Measurements from ENCODE around the gene MS4A1. TPM values are rescaled to one million over a fixed set of nuclear protein-coding genes. Genes with fewer than 3 reads are reported as not detected.
A peak's percentile ranks its signal among the peaks of the same experiment; 100 is the strongest.
"Not testable (repeated sequence)": the region's sequence is repeated elsewhere in the genome, so short reads cannot be mapped to it uniquely, and the experiment has no call there.

The MS4A1 gene
- total and polyA plus RNA-seq, 4 experiments from 2014 or later: 1.0 to 10.2 (median 5.2) TPM

DNA sequence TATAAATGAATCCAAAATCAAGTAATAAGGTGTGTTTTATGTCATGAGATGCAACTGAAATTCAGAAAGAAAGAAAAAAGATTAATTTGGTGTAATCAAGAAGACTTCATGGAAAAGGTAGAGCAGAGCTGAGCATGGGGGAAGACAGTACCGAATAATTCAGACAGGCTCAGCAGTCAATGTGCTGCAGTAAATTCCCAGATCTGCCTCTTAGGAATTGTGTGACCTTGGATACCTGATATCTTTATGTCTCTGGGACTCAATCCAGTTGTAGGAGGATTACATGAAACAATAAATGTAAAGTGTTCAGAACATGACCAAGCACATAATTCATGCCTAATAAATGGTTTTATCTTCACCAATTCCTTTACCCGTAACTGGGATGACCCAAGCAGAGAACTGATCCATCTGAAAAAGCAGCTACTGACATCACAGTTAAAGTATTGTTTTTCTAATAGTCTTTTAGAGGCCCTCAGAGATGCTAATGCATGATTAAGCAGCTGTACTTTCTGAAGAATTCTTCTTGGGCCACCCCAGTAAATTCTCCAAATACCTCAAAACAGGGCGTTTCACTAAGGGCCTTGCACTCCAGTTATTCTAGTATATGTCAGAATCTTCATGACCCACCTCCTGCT lies 44.7 kb downstream of the MS4A1 start:
- H3K36me3 ChIP-seq (ENCODE audit: insufficient read depth, low read length): no peaks in the 10 kb centered on the region
- peaks cover 2 to 10% of the 10 kb centered on the region in 2 donors for H3K27me3 Mint-ChIP-seq
- no peak overlapping the region for H3K27ac ChIP-seq (ENCODE audit: low read depth, low read length)
- no peaks in the 10 kb centered on the region for H3K9me3 ChIP-seq (ENCODE audit: control insufficient read depth in 1 of 2, low read length in 2 of 2)
- H3K36me3 Mint-ChIP-seq: no peaks in the 10 kb centered on the region
- no peak overlapping the region for H3K4me3 Mint-ChIP-seq
- H3K27ac Mint-ChIP-seq: no peak overlapping the region
- CTCF ChIA-PET (ENCODE audit: partially characterized antibody): no interaction called here
- peaks cover 9 to 16% (median 12%) of the 10 kb centered on the region in 4 donors for H3K4me1 Mint-ChIP-seq
- H3K27me3 ChIP-seq (ENCODE audit: insufficient read depth, low read length): no peaks in the 10 kb centered on the region
- H3K4me1 ChIP-seq (ENCODE audit: insufficient read depth, low read length): peaks cover 10% of the 10 kb centered on the region
- no peak overlapping the region for H3K4me3 ChIP-seq (ENCODE audit: low read length in 2 of 2)
- no peak for DNase-seq
- intact Hi-C loops (cut with micrococcal nuclease): no loop called here
- H3K9me3 Mint-ChIP-seq: no peaks in the 10 kb centered on the region
- POLR2A ChIA-PET (ENCODE audit: partially characterized antibody): no interaction called here

DNA sequence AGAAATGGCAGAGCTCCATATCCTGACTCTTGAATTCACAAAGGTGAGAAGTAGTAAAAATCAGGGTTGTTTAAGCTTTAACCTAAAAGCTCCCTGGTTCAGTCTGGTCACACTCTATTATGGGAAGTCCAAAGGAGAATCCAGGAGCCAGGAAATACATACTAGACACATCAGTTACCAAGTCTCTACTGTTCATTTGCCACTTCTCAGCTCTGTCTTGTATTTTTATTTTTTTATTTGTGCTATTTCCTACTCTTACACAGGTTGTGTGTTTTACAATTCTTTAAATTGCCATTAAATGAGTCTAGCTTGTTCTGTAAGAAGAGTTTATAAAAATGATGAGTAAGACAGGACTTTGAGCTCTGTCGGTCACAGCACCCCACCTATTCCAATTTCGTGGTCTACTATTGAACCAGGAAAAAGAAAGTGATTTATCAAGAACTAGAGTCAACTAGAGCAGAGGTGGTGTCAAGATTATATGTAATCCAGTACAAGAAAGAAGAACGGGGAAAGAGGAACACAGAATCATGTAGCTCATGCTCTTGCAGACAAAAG lies 46.7 kb downstream of the MS4A1 start:
- H3K27ac Mint-ChIP-seq: no peak overlapping the region
- peaks cover 9 to 16% (median 12%) of the 10 kb centered on the region in 4 donors for H3K4me1 Mint-ChIP-seq
- CTCF ChIA-PET (ENCODE audit: partially characterized antibody): no interaction called here
- POLR2A ChIA-PET (ENCODE audit: partially characterized antibody): no interaction called here
- no peaks in the 10 kb centered on the region for H3K27me3 ChIP-seq (ENCODE audit: insufficient read depth, low read length)
- H3K4me3 ChIP-seq (ENCODE audit: low read length in 2 of 2): no peak overlapping the region
- no peaks in the 10 kb centered on the region for H3K9me3 Mint-ChIP-seq
- peaks cover 10% of the 10 kb centered on the region for H3K4me1 ChIP-seq (ENCODE audit: insufficient read depth, low read length)
- intact Hi-C loops (cut with micrococcal nuclease): no loop called here
- DNase-seq: no peak
- H3K36me3 Mint-ChIP-seq: no peaks in the 10 kb centered on the region
- no peak overlapping the region for H3K4me3 Mint-ChIP-seq
- peaks cover 0 to 8% of the 10 kb centered on the region in 2 donors for H3K27me3 Mint-ChIP-seq
- H3K36me3 ChIP-seq (ENCODE audit: insufficient read depth, low read length): no peaks in the 10 kb centered on the region
- no peak overlapping the region for H3K27ac ChIP-seq (ENCODE audit: low read depth, low read length)
- H3K9me3 ChIP-seq (ENCODE audit: control insufficient read depth in 1 of 2, low read length in 2 of 2): no peaks in the 10 kb centered on the region

DNA sequence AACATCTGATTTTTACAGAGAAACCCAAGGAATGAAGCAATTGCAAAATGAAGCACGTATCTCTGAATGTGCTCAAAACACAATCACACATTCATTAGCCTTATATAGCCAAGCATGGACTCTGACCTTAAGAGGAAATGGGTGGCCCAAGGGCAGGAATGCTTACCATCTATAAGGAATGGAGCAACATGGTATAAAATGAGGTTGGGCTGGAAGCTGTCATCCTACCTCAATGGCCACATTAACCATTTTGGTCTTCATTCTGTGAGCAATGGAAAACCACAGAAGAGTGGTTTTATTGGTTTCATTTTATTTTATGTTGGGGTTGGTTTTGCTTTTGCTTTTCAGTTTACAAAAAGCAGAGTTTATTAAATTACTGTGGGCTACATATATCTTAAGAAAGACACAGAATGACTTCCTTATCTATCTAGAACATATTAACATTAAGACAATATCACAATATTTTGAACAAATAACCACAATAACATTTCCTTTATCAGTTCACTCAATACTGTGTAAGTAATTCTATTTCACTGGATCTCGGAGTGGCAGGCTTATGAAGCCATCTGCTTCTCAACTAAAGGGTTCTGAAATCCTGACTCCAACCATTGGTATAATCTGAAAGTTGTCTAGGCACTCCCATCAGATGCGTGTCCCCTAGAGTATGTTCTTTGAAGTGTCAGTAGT lies 48.7 kb downstream of the MS4A1 start:
- Histone ChIP-seq H3K36me3 (ENCODE audit: insufficient read depth, low read length) (no peaks in the 10 kb centered on the region), H3K4me3 (ENCODE audit: low read length in 2 of 2) (no peak overlapping the region), H3K4me1 (ENCODE audit: insufficient read depth, low read length) (peaks cover 10% of the 10 kb centered on the region), H3K27ac (ENCODE audit: low read depth, low read length) (no peak overlapping the region), H3K27me3 (ENCODE audit: insufficient read depth, low read length) (no peaks in the 10 kb centered on the region), H3K9me3 (ENCODE audit: control insufficient read depth in 1 of 2, low read length in 2 of 2) (no peaks in the 10 kb centered on the region)
- DNase-seq: peak in 4 of 5 donors; percentile 2 to 4 (median 3)
- intact Hi-C loops (cut with micrococcal nuclease): no loop called here
- ChIA-PET POLR2A (ENCODE audit: partially characterized antibody) (no interaction called here), CTCF (ENCODE audit: partially characterized antibody) (no interaction called here)
- Mint-ChIP-seq H3K4me1 (peaks cover 7 to 16% (median 12%) of the 10 kb centered on the region in 4 donors), H3K36me3 (peaks cover 0 to 2% of the 10 kb centered on the region in 2 donors), H3K9me3 (peaks cover 0 to 10% (median 4%) of the 10 kb centered on the region in 8 donors), H3K27me3 (peaks cover 0 to 8% of the 10 kb centered on the region in 2 donors), H3K27ac (no peak overlapping the region), H3K4me3 (peak overlapping the region in 3 of 8 donors; percentile 24 to 57 (median 36))

DNA sequence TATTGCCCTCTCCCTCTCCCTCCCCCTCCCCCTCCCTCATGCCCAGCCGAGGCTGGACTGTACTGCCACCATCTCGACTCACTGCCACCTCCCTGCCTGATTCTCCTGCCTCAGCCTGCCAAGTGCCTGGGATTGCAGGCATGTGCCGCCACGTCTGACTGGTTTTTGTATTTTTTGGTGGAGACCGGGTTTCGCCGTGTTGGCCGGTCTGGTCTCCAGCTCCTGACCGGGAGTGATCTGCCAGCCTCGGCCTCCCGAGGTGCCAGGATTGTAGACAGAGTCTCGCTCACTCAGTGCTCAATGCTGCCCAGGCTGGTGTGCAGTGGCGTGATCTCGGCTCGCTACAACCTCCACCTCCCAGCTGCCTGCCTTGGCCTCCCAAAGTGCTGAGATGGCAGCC lies 54.0 kb downstream of the MS4A1 start:
- H3K36me3 ChIP-seq (ENCODE audit: insufficient read depth, low read length); H3K27me3 ChIP-seq (ENCODE audit: insufficient read depth, low read length); H3K27ac Mint-ChIP-seq; H3K4me1 Mint-ChIP-seq; H3K4me3 Mint-ChIP-seq; CTCF ChIA-PET (ENCODE audit: partially characterized antibody); H3K27ac ChIP-seq (ENCODE audit: low read depth, low read length); H3K36me3 Mint-ChIP-seq; H3K9me3 ChIP-seq (ENCODE audit: control insufficient read depth in 1 of 2, low read length in 2 of 2); intact Hi-C loops (cut with micrococcal nuclease); POLR2A ChIA-PET (ENCODE audit: partially characterized antibody); H3K4me1 ChIP-seq (ENCODE audit: insufficient read depth, low read length); DNase-seq; H3K4me3 ChIP-seq (ENCODE audit: low read length in 2 of 2): not testable (repeated sequence)
- Mint-ChIP-seq H3K27me3 (peaks cover 6 to 11% of the 10 kb centered on the region in 2 donors), H3K9me3 (peaks cover 0 to 15% (median 5%) of the 10 kb centered on the region in 8 donors)

DNA sequence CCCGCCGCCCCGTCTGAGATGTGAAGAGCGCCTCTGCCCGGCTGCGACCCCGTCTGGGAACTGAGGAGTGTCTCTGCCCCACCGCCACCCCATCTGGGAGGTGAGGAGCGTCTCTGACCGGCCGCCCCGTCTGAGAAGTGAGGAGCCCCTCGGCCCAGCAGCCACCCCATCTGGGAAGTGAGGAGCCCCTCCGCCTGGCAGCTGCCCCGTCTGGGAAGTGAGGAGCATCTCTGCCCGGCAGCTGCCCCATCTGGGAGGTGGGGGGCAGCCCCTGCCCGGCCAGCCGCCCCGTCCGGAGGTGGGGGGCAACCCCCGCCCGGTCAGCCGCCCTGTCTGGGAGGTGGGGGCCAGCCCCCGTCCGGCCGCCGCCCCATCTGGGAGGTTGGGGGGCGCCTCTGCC lies 54.6 kb downstream of the MS4A1 start:
- H3K4me1 ChIP-seq (ENCODE audit: insufficient read depth, low read length); POLR2A ChIA-PET (ENCODE audit: partially characterized antibody); H3K27ac ChIP-seq (ENCODE audit: low read depth, low read length); H3K36me3 Mint-ChIP-seq; H3K4me3 ChIP-seq (ENCODE audit: low read length in 2 of 2); H3K27me3 ChIP-seq (ENCODE audit: insufficient read depth, low read length); DNase-seq; H3K36me3 ChIP-seq (ENCODE audit: insufficient read depth, low read length); intact Hi-C loops (cut with micrococcal nuclease); H3K4me3 Mint-ChIP-seq; H3K9me3 ChIP-seq (ENCODE audit: control insufficient read depth in 1 of 2, low read length in 2 of 2); CTCF ChIA-PET (ENCODE audit: partially characterized antibody); H3K27ac Mint-ChIP-seq; H3K4me1 Mint-ChIP-seq: not testable (repeated sequence)
- Mint-ChIP-seq H3K27me3 (peaks cover 6 to 11% of the 10 kb centered on the region in 2 donors), H3K9me3 (peaks cover 0 to 15% (median 5%) of the 10 kb centered on the region in 8 donors)

DNA sequence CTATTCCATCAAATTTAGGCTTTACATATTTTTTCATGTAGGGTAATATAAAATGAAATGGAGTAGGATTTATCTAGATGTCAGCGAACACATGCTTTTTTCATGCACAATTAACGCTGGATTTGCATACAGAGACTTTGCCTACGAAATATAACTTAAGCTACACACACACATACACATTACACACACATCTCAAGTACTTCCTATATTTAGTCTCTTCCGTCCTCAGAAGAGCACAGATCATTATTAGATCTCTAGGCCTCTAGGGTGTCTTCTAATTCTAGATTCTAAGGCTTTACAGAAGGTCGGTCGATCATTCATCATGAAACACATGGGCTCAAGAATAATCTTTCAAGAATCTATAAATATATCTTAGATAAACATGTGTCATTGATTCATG lies 55.7 kb downstream of the MS4A1 start:
- H3K4me3 ChIP-seq (ENCODE audit: low read length in 2 of 2): no peak overlapping the region
- no peaks in the 10 kb centered on the region for H3K36me3 ChIP-seq (ENCODE audit: insufficient read depth, low read length)
- ChIA-PET CTCF (ENCODE audit: partially characterized antibody) (no interaction called here), POLR2A (ENCODE audit: partially characterized antibody) (no interaction called here)
- H3K9me3 Mint-ChIP-seq: peaks cover 0 to 15% (median 5%) of the 10 kb centered on the region in 8 donors
- no peaks in the 10 kb centered on the region for H3K9me3 ChIP-seq (ENCODE audit: control insufficient read depth in 1 of 2, low read length in 2 of 2)
- no peak for DNase-seq
- H3K27ac Mint-ChIP-seq: no peak overlapping the region
- intact Hi-C loops (cut with micrococcal nuclease): no loop called here
- H3K36me3 Mint-ChIP-seq: peaks cover 0 to 2% of the 10 kb centered on the region in 2 donors
- no peaks in the 10 kb centered on the region for H3K4me1 ChIP-seq (ENCODE audit: insufficient read depth, low read length)
- no peak overlapping the region for H3K4me3 Mint-ChIP-seq
- H3K4me1 Mint-ChIP-seq: no peaks in the 10 kb centered on the region
- H3K27me3 ChIP-seq (ENCODE audit: insufficient read depth, low read length): no peaks in the 10 kb centered on the region
- no peak overlapping the region for H3K27ac ChIP-seq (ENCODE audit: low read depth, low read length)
- H3K27me3 Mint-ChIP-seq: peaks cover 6 to 15% of the 10 kb centered on the region in 2 donors

DNA sequence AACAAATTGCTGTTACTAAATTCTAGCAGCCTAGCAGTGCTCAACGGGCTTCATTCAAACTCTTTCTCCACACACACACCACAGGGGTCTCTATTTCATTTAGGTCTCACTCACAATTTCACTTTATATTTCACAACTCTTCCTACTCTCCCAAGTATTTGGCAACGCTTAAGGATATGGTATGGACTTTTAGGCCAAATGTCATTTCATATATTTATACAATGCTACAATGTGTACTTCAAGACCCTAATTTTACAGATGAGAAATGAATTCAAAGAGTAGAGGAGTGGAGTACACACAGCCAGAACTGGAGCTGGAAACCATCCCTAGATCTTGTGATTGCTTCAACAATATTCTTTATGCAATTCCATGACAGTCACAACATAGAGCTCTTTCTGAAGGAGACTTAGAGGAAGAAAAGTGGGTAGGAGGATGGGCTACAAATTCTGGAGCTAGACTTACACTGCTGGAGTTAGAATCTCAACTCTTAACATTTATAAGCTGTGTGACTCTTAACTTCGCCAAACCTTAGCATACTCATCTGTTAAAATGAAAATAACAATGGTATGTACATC lies 57.1 kb downstream of the MS4A1 start:
- Histone ChIP-seq H3K27ac (ENCODE audit: low read depth, low read length) (no peak overlapping the region), H3K36me3 (ENCODE audit: insufficient read depth, low read length) (no peaks in the 10 kb centered on the region), H3K4me3 (ENCODE audit: low read length in 2 of 2) (no peak overlapping the region), H3K4me1 (ENCODE audit: insufficient read depth, low read length) (no peaks in the 10 kb centered on the region), H3K9me3 (ENCODE audit: control insufficient read depth in 1 of 2, low read length in 2 of 2) (no peaks in the 10 kb centered on the region), H3K27me3 (ENCODE audit: insufficient read depth, low read length) (no peaks in the 10 kb centered on the region)
- Mint-ChIP-seq H3K36me3 (peaks cover 0 to 2% of the 10 kb centered on the region in 2 donors), H3K27me3 (peaks cover 6 to 15% of the 10 kb centered on the region in 2 donors), H3K4me3 (no peak overlapping the region), H3K9me3 (peaks cover 0 to 15% (median 4%) of the 10 kb centered on the region in 8 donors), H3K4me1 (no peaks in the 10 kb centered on the region), H3K27ac (peak overlapping the region in 1 of 7 donors; percentile 25)
- ChIA-PET CTCF (ENCODE audit: partially characterized antibody) (no interaction called here), POLR2A (ENCODE audit: partially characterized antibody) (no interaction called here)
- no peak for DNase-seq
- intact Hi-C loops (cut with micrococcal nuclease): no loop called here

Measured in CD4-positive, alpha-beta memory T cell (primary cell).